Measurements from ENCODE around the gene WDR76. TPM values are rescaled to one million over a fixed set of nuclear protein-coding genes. Genes with fewer than 3 reads are reported as not detected.
"Not testable (repeated sequence)": the region's sequence is repeated elsewhere in the genome, so short reads cannot be mapped to it uniquely, and the experiment has no call there.

The WDR76 gene
- total RNA-seq, 1 donor from 2014 or later, result 2.1 TPM

GRCh38 chr15:43808435-43808950 lies 18.3 kb upstream of the WDR76 start:
- DNase-seq (ENCODE audit: missing footprints) (no peak), ATAC-seq (no peak)
- intact Hi-C loops (cut with DNase I), result no loop called here

- intact Hi-C loops (cut with DNase I), result no loop called here
- DNase-seq (ENCODE audit: missing footprints), result no peak
- no peak for ATAC-seq
Measured at GRCh38 chr15:43808960-43809678, 17.7 kb upstream of the WDR76 start.

GRCh38 chr15:43815064-43815463 lies 11.7 kb upstream of the WDR76 start:
- intact Hi-C loops (cut with DNase I), result loop anchor here (10.0 kb wide), 1 partner anchor 60 kb away; no protein-coding TSS in a partner anchor
- ATAC-seq; DNase-seq (ENCODE audit: missing footprints): not testable (repeated sequence)

GRCh38 chr15:43821505-43821904 lies 5.3 kb upstream of the WDR76 start:
- ATAC-seq (no peak), DNase-seq (ENCODE audit: missing footprints) (no peak)
- intact Hi-C loops (cut with DNase I), result loop anchor here (10.0 kb wide), 1 partner anchor 47 kb away; the partner anchor contains the start of gene ELL3

GRCh38 chr15:43824302-43825246 lies 2.2 kb upstream of the WDR76 start, which contains the start of gene MFAP1:
TSS of gene MFAP1 (minus strand) at chr15:43824690. CDS start at chr15:43824569, 121 bp downstream.
- intact Hi-C loops (cut with DNase I), result loop anchor here (10.0 kb wide), 1 partner anchor 50 kb away; the partner anchor contains the start of gene ELL3
- peak; percentile 97 for DNase-seq (ENCODE audit: missing footprints)

GRCh38 chr15:43825305-43825704 lies 1.5 kb upstream of the WDR76 start:
- not testable (repeated sequence) for DNase-seq (ENCODE audit: missing footprints); ATAC-seq
- intact Hi-C loops (cut with DNase I), result loop anchor here (10.0 kb wide), 1 partner anchor 51 kb away; the partner anchor contains the start of gene ELL3

More at GRCh38 chr15:43824302-43825246, 2.2 kb upstream of the WDR76 start, which contains the start of gene MFAP1:
- ATAC-seq, result peak; percentile 96

GRCh38 chr15:43826029-43826507 lies 734 bp upstream of the WDR76 start:
- DNase-seq (ENCODE audit: missing footprints) (no peak), ATAC-seq (no peak)
- intact Hi-C loops (cut with DNase I), result loop anchor here (10.0 kb wide), 1 partner anchor 51 kb away; the partner anchor contains the start of gene ELL3

- no peak for DNase-seq (ENCODE audit: missing footprints)
- ATAC-seq, result no peak
- intact Hi-C loops (cut with DNase I), result loop anchor here (10.0 kb wide), 1 partner anchor 53 kb away; the partner anchor contains the start of gene ELL3
Measured at GRCh38 chr15:43828061-43828657, 1.4 kb downstream of the WDR76 start.

GRCh38 chr15:43829951-43830540 lies 3.2 kb downstream of the WDR76 start:
- intact Hi-C loops (cut with DNase I), result loop anchor here (10.0 kb wide), 1 partner anchor 55 kb away; the partner anchor contains the start of gene ELL3
- not testable (repeated sequence) for DNase-seq (ENCODE audit: missing footprints); ATAC-seq

- DNase-seq (ENCODE audit: missing footprints); ATAC-seq; intact Hi-C loops (cut with DNase I): not testable (repeated sequence)
Measured at GRCh38 chr15:43830691-43831275, 4.0 kb downstream of the WDR76 start.

GRCh38 chr15:43831519-43832052 lies 4.8 kb downstream of the WDR76 start:
- DNase-seq (ENCODE audit: missing footprints); ATAC-seq; intact Hi-C loops (cut with DNase I): not testable (repeated sequence)

GRCh38 chr15:43832485-43832884 lies 5.7 kb downstream of the WDR76 start:
- ATAC-seq; DNase-seq (ENCODE audit: missing footprints); intact Hi-C loops (cut with DNase I): not testable (repeated sequence)

GRCh38 chr15:43845421-43845820 lies 18.6 kb downstream of the WDR76 start:
- DNase-seq (ENCODE audit: missing footprints) (no peak), ATAC-seq (no peak)
- intact Hi-C loops (cut with DNase I), result no loop called here

- intact Hi-C loops (cut with DNase I), result no loop called here
- ATAC-seq, result no peak
- no peak for DNase-seq (ENCODE audit: missing footprints)
Measured at GRCh38 chr15:43851251-43851650, 24.4 kb downstream of the WDR76 start.

GRCh38 chr15:43852607-43853006 lies 25.8 kb downstream of the WDR76 start:
- ATAC-seq, result no peak
- no peak for DNase-seq (ENCODE audit: missing footprints)
- intact Hi-C loops (cut with DNase I), result no loop called here

GRCh38 chr15:43854801-43855200 lies 28.0 kb downstream of the WDR76 start:
- intact Hi-C loops (cut with DNase I), result no loop called here
- ATAC-seq, result no peak
- DNase-seq (ENCODE audit: missing footprints), result no peak

- intact Hi-C loops (cut with DNase I), result no loop called here
- ATAC-seq (no peak), DNase-seq (ENCODE audit: missing footprints) (no peak)
Measured at GRCh38 chr15:43859546-43859945, 32.7 kb downstream of the WDR76 start.

All from Right ventricle myocardium inferior (tissue), 1 donor.